HCT116 (cell line): ENCODE measurements around the gene ZNF652. TPM values are rescaled to one million over a fixed set of nuclear protein-coding genes. Genes with fewer than 3 reads are reported as not detected.

Source experiments
- ATAC-seq: fragments of 200-7000 bp; cut with Tn5 transposase; 2 replicates; pipeline ENCODE4 v1.9.1; 2020; ENCODE audit warnings: mild to moderate bottlenecking, moderate library complexity
- BruUV-seq: library from RNA; stranded (reverse); fragments of 400-500 nt; replicated peaks from 2 replicates; lab custom pipeline; 2021; lab: Mats Ljungman, UMichigan
- CTCF ChIA-PET: fragments of 300-600 bp; sonication (Branson Sonifier 250); formaldehyde crosslinking; loops from one replicate; lab custom pipeline; 2021; ENCODE audit warnings: antibody characterized with exemption; lab: Charles Lee
- POLR2A ChIA-PET: fragments of 300-600, 350-600 bp; sonication (Branson Sonifier 250); formaldehyde crosslinking; loops from one replicate; lab custom pipeline; 2021; ENCODE audit warnings: antibody characterized with exemption; lab: Charles Lee
- RAD21 ChIA-PET, 2 experiments: fragments of 300-600 bp; sonication (Branson Sonifier 250); formaldehyde crosslinking; loops; one replicate each; lab custom pipeline; 2023; ENCODE audit warnings: low total read pairs in 2 of 2; ENCODE audit not compliant: uncharacterized antibody in 2 of 2, unreplicated experiment in 2 of 2, low non-redundant PET in 1 of 2; lab: Charles Lee
- DNase-seq: peaks from one replicate; pipeline ENCODE4 v3.0.0-alpha.2; 2010; ENCODE audit warnings: low read depth, low spot score
- H2AFZ ChIP-seq: fragments of 200-600 bp; shearing (Covaris generic), sonication (generic); 2 replicates; pipeline ENCODE4 v1.6.1; 2017; ENCODE audit warnings: low read depth, mixed run types, mixed read lengths, antibody characterized with exemption, low read length; ENCODE audit not compliant: poor library complexity, severe bottlenecking
- H3K27ac ChIP-seq: 2 replicates; pipeline ENCODE4 v1.5.1; 2012; ENCODE audit warnings: low read depth, low read length
- H3K27me3 ChIP-seq: fragments of 200-600 bp; sonication (generic); 2 replicates; pipeline ENCODE4 v1.6.1; 2016; ENCODE audit warnings: mixed run types, low read length, mixed read lengths; ENCODE audit not compliant: insufficient read depth
- H3K36me3 ChIP-seq, 2 experiments: fragments of 200-500 bp in 1 of 2; fragments of 200-600 bp in 1 of 2; sonication (Bioruptor generic) in 1 of 2; sonication (generic) in 1 of 2; 2 replicates each; pipeline versions ENCODE4 v1.5.1 to v1.6.1; 2014 to 2016; ENCODE audit warnings: low read length in 2 of 2, inconsistent platforms in 1 of 2, mixed read lengths in 1 of 2, mixed run types in 1 of 2; ENCODE audit not compliant: insufficient read depth in 2 of 2, control insufficient read depth in 1 of 2
- H3K4me1 ChIP-seq, 2 experiments: fragments of 200-600 bp in 1 of 2; sonication (generic) in 1 of 2; 2 replicates each; pipeline versions ENCODE4 v1.5.1 to v1.6.1; 2012 to 2017; ENCODE audit warnings: low read length in 2 of 2, inconsistent platforms in 1 of 2, mild to moderate bottlenecking in 1 of 2, mixed read lengths in 1 of 2, mixed run types in 1 of 2, moderate library complexity in 1 of 2; ENCODE audit not compliant: insufficient read depth in 2 of 2, control insufficient read depth in 1 of 2
- H3K4me2 ChIP-seq: fragments of 200-600 bp; sonication (generic); 2 replicates; pipeline ENCODE4 v1.6.1; 2017; ENCODE audit warnings: mixed run types, low read length, mixed read lengths
- H3K4me3 ChIP-seq, 2 experiments: fragments of 200-600 bp in 1 of 2; sonication (generic) in 1 of 2; replicated peaks in 1 of 2; 2 replicates each; pipeline ENCODE4 v1.5.1; 2011 to 2016; ENCODE audit warnings: low read length in 2 of 2, control low read depth in 1 of 2, low read depth in 1 of 2, mild to moderate bottlenecking in 1 of 2, mixed read lengths in 1 of 2, mixed run types in 1 of 2
- H3K79me2 ChIP-seq: fragments of 200-600 bp; sonication (generic); 2 replicates; pipeline ENCODE4 v1.6.1; 2017; ENCODE audit warnings: mild to moderate bottlenecking, mixed run types, low read length, moderate library complexity, mixed read lengths; ENCODE audit not compliant: insufficient read depth
- H3K9ac ChIP-seq: fragments of 200-600 bp; sonication (generic); 2 replicates; pipeline ENCODE4 v1.6.1; 2016; ENCODE audit warnings: low read length, mixed read lengths
- H3K9me2 ChIP-seq: fragments of 200-600 bp; sonication (generic), shearing (Covaris generic); 2 replicates; pipeline ENCODE4 v1.6.1; 2017; ENCODE audit warnings: mixed run types, mild to moderate bottlenecking, moderate library complexity; ENCODE audit not compliant: insufficient read depth
- H3K9me3 ChIP-seq, 2 experiments: fragments of 200-500 bp in 1 of 2; fragments of 200-600 bp in 1 of 2; sonication (Bioruptor generic) in 1 of 2; sonication (generic) in 1 of 2; 2 replicates each; pipeline ENCODE4 v1.6.1; 2014 to 2017; ENCODE audit warnings: low read length in 2 of 2, mixed read lengths in 2 of 2, inconsistent platforms in 1 of 2, low read depth in 1 of 2, mild to moderate bottlenecking in 1 of 2, mixed run types in 1 of 2, moderate library complexity in 1 of 2; ENCODE audit not compliant: control insufficient read depth in 1 of 2, insufficient read depth in 1 of 2
- H4K20me1 ChIP-seq: fragments of 200-600 bp; sonication (generic), shearing (Covaris generic); 2 replicates; pipeline ENCODE4 v1.6.1; 2017; ENCODE audit warnings: mixed run types, mild to moderate bottlenecking, moderate library complexity; ENCODE audit not compliant: insufficient read depth
- ATF3 ChIP-seq: IDR thresholded peaks from 2 replicates; pipeline ENCODE4 v1.6.1; 2012
- CBX3 ChIP-seq: IDR thresholded peaks from 2 replicates; pipeline ENCODE4 v1.6.1; 2012; ENCODE audit warnings: low read depth
- CEBPB ChIP-seq: IDR thresholded peaks from 2 replicates; pipeline ENCODE4 v1.6.1; 2012; ENCODE audit warnings: low read depth
- EGR1 ChIP-seq: IDR thresholded peaks from 2 replicates; pipeline ENCODE4 v1.6.1; 2012; ENCODE audit warnings: low read depth
- ELF1 ChIP-seq: IDR thresholded peaks from 2 replicates; pipeline ENCODE4 v1.6.1; 2012; ENCODE audit warnings: low read depth, borderline replicate concordance
- EZH2phosphoT487 ChIP-seq: fragments of 200-600 bp; IDR thresholded peaks from 2 replicates; pipeline ENCODE4 v1.6.1; 2018; ENCODE audit warnings: antibody characterized with exemption, borderline replicate concordance
- JUND ChIP-seq: IDR thresholded peaks from 2 replicates; pipeline ENCODE4 v1.6.1; 2012
- POLR2A ChIP-seq: IDR thresholded peaks from 2 replicates; pipeline ENCODE4 v1.7.0; 2011; ENCODE audit warnings: borderline replicate concordance; ENCODE audit not compliant: insufficient read depth, insufficient read length; ENCODE audit errors: extremely low read depth
- POLR2AphosphoS5 ChIP-seq: IDR thresholded peaks from 2 replicates; pipeline ENCODE4 v1.6.1; 2011; ENCODE audit warnings: mild to moderate bottlenecking, low read depth, low read length, moderate library complexity
- SIN3A ChIP-seq: IDR thresholded peaks from 2 replicates; pipeline ENCODE4 v1.6.1; 2012; ENCODE audit warnings: low read depth
- YY1 ChIP-seq: IDR thresholded peaks from 2 replicates; pipeline ENCODE4 v1.6.1; 2011; ENCODE audit warnings: low read length, low read depth, moderate library complexity, mild to moderate bottlenecking; ENCODE audit not compliant: insufficient replicate concordance; ENCODE audit errors: extremely low read depth
- ZFX ChIP-seq: fragments of 450-650 bp; IDR thresholded peaks from 2 replicates; pipeline ENCODE4 v1.6.1; 2017
- intact Hi-C: fragments of 100-400 bp; cut with micrococcal nuclease; formaldehyde crosslinking; loops from 2 replicates; pipeline ENCODE4 v1.10.0; 2022
- total RNA-seq: library from RNA; stranded (reverse); gene quantifications from one replicate; pipeline ENCODE4 v1.2.1, GENCODE V29; 2021; ENCODE audit not compliant: unreplicated experiment
- TF ChIP-seq, protein P1 (sequence below), 3 experiments: fragments of 200-600 bp in 1 of 3; sonication (generic) in 1 of 3; IDR thresholded peaks in 2 of 3; conservative IDR thresholded peaks in 1 of 3; 2 replicates each; pipeline ENCODE4 v1.5.1; 2012 to 2017; ENCODE audit warnings: low read depth in 2 of 3, low read length in 2 of 3, antibody characterized with exemption in 1 of 3, borderline replicate concordance in 1 of 3, control low read depth in 1 of 3, mild to moderate bottlenecking in 1 of 3, mixed read lengths in 1 of 3, mixed run types in 1 of 3, moderate library complexity in 1 of 3; ENCODE audit not compliant: insufficient read depth in 1 of 3
- TF ChIP-seq, protein P2 (sequence below): IDR thresholded peaks from 2 replicates; pipeline ENCODE4 v1.6.1; 2012
- TF ChIP-seq, protein P3 (sequence below): IDR thresholded peaks from 2 replicates; pipeline ENCODE4 v1.6.1; 2011; ENCODE audit warnings: mild to moderate bottlenecking, low read length, moderate library complexity; ENCODE audit not compliant: insufficient replicate concordance; ENCODE audit errors: extremely low read depth

The ZNF652 gene
- total RNA-seq, 1 experiment from 2014 or later: 27.8 TPM

DNA sequence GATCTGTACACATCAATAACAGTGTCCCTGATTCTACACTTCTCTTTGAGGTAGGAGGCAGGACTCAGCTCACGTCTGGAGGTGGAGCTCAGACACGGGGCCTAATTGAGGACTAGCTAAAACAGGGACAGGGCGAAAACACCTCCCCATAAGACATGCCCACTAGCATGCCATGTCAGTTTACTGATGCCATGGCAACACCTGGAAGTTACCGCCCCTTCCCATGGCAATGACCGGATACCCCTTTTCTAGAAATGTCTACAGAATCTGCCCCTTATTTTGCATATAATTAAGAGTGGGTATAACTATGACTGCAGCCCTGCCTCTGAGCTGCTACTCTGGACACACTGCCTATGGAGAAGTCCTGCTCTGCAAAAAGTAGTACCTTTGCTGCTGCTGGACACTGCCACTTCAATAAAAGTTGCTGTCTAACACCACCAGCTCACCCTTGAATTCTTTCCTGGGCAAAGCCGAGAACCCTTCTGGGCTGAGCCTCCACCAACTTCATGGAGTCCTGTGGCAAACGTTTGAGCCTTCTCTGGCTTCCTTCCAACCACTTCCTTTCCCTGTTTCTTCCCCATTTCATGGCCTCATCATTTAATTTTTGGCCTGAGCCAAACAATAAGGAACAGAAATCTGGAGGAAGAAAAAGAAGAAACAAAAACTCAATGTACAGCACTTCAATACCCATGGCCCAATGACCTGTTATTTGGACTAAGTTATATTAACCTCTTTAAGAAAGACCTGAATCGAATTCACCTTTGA lies 31.6 kb upstream of the ZNF652 start:
- Histone ChIP-seq H3K79me2 (no peaks in the 10 kb centered on the region), H3K4me3 (no peak overlapping the region), H3K27ac (no peak overlapping the region), H3K4me1 (peaks cover 15 to 30% of the 10 kb centered on the region in 2 experiments), H3K9me2 (no peaks in the 10 kb centered on the region), H2AFZ (no peak overlapping the region), H3K9ac (no peak overlapping the region), H3K36me3 (no peaks in the 10 kb centered on the region), H3K9me3 (no peaks in the 10 kb centered on the region), H3K27me3 (no peaks in the 10 kb centered on the region), H4K20me1 (no peaks in the 10 kb centered on the region), H3K4me2 (no peak overlapping the region)
- DNase-seq (no peak), ATAC-seq (no peak)
- RAD21 ChIA-PET: no interaction called here
- TF ChIP-seq EGR1: no peak
- no peak for TF ChIP-seq JUND
- no peak for TF ChIP-seq POLR2A
- no peak for TF ChIP-seq EZH2phosphoT487
- no peak for TF ChIP-seq ATF3
- TF ChIP-seq, protein P1, sequence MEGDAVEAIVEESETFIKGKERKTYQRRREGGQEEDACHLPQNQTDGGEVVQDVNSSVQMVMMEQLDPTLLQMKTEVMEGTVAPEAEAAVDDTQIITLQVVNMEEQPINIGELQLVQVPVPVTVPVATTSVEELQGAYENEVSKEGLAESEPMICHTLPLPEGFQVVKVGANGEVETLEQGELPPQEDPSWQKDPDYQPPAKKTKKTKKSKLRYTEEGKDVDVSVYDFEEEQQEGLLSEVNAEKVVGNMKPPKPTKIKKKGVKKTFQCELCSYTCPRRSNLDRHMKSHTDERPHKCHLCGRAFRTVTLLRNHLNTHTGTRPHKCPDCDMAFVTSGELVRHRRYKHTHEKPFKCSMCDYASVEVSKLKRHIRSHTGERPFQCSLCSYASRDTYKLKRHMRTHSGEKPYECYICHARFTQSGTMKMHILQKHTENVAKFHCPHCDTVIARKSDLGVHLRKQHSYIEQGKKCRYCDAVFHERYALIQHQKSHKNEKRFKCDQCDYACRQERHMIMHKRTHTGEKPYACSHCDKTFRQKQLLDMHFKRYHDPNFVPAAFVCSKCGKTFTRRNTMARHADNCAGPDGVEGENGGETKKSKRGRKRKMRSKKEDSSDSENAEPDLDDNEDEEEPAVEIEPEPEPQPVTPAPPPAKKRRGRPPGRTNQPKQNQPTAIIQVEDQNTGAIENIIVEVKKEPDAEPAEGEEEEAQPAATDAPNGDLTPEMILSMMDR (IDR thresholded peaks at IDR 0.05 in 2 of 3, conservative IDR thresholded peaks at IDR 0.05 in 1 of 3; ENCODE audit: borderline replicate concordance in 1 of 3, insufficient read depth in 1 of 3, low read depth in 2 of 3, low read length in 2 of 3): no peak
- TF ChIP-seq YY1: no peak
- TF ChIP-seq, protein P2, sequence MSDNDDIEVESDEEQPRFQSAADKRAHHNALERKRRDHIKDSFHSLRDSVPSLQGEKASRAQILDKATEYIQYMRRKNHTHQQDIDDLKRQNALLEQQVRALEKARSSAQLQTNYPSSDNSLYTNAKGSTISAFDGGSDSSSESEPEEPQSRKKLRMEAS: no peak
- TF ChIP-seq CEBPB: no peak
- TF ChIP-seq, protein P3, sequence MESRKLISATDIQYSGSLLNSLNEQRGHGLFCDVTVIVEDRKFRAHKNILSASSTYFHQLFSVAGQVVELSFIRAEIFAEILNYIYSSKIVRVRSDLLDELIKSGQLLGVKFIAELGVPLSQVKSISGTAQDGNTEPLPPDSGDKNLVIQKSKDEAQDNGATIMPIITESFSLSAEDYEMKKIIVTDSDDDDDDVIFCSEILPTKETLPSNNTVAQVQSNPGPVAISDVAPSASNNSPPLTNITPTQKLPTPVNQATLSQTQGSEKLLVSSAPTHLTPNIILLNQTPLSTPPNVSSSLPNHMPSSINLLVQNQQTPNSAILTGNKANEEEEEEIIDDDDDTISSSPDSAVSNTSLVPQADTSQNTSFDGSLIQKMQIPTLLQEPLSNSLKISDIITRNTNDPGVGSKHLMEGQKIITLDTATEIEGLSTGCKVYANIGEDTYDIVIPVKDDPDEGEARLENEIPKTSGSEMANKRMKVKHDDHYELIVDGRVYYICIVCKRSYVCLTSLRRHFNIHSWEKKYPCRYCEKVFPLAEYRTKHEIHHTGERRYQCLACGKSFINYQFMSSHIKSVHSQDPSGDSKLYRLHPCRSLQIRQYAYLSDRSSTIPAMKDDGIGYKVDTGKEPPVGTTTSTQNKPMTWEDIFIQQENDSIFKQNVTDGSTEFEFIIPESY: no peak
- no peak for TF ChIP-seq POLR2AphosphoS5
- TF ChIP-seq ELF1: no peak
- no peak for TF ChIP-seq CBX3
- no peak for TF ChIP-seq ZFX
- no peak for TF ChIP-seq SIN3A
- BruUV-seq: no TSS peak
- POLR2A ChIA-PET: no interaction called here
- intact Hi-C loops: no loop called here
- CTCF ChIA-PET: interaction anchor here (1.1 to 4.1 kb wide), 3 partner anchors 21 to 78 kb away, joined by 3 to 45 read pairs (median 6); partner anchors contain the start of gene PHB1
